HPDE6-E6E7 (cell line): ENCODE measurements around the gene BANF2.

Experiments
- DNase-seq: peaks from one replicate; pipeline ENCODE4 v3.0.0; 2011; ENCODE audit warnings: missing footprints; ENCODE audit errors: extremely low spot score

BANF2 gene

GRCh38 chr20:17709361-17710293 is 9.9 kb downstream of the BANF2 start:
- no peak for DNase-seq

GRCh38 chr20:17710379-17711266 is 10.9 kb downstream of the BANF2 start:
- DNase-seq = no peak

- no peak for DNase-seq
Observed at GRCh38 chr20:17711267-17711627, 11.5 kb downstream of the BANF2 start.

GRCh38 chr20:17712201-17712600 is 12.4 kb downstream of the BANF2 start:
- DNase-seq = no peak

- DNase-seq = no peak
Observed at GRCh38 chr20:17712708-17713107, 12.9 kb downstream of the BANF2 start.

- no peak for DNase-seq
Observed at GRCh38 chr20:17714597-17714996, 14.8 kb downstream of the BANF2 start.

GRCh38 chr20:17715075-17715474 is 15.3 kb downstream of the BANF2 start:
- no peak for DNase-seq

- no peak for DNase-seq
Observed at GRCh38 chr20:17716331-17716730, 16.6 kb downstream of the BANF2 start.

GRCh38 chr20:17720755-17721154 is 21.0 kb downstream of the BANF2 start:
- no peak for DNase-seq

GRCh38 chr20:17721802-17722486 is 22.2 kb downstream of the BANF2 start:
- DNase-seq = no peak

- no peak for DNase-seq
Observed at GRCh38 chr20:17722493-17723300, 22.9 kb downstream of the BANF2 start.

GRCh38 chr20:17723301-17723691 is 23.5 kb downstream of the BANF2 start:
- no peak for DNase-seq

- DNase-seq = no peak
Observed at GRCh38 chr20:17725094-17725835, 25.5 kb downstream of the BANF2 start.

GRCh38 chr20:17726902-17727301 is 27.1 kb downstream of the BANF2 start:
- DNase-seq = no peak

- DNase-seq = no peak
Observed at GRCh38 chr20:17727351-17727750, 27.6 kb downstream of the BANF2 start.

GRCh38 chr20:17728074-17728473 is 28.3 kb downstream of the BANF2 start:
- no peak for DNase-seq

GRCh38 chr20:17730071-17730470 is 30.3 kb downstream of the BANF2 start:
- DNase-seq = no peak

- DNase-seq = no peak
Observed at GRCh38 chr20:17731233-17731632, 31.5 kb downstream of the BANF2 start.

- no peak for DNase-seq
Observed at GRCh38 chr20:17732907-17733521, 33.2 kb downstream of the BANF2 start.

GRCh38 chr20:17733767-17734304 is 34.1 kb downstream of the BANF2 start:
- no peak for DNase-seq
